DMS53 treated with DMSO at 0.1 percent for 48 hours (cell line): Measurements from ENCODE around the gene SUV39H2.
"Not testable (repeated sequence)": the region's sequence is repeated elsewhere in the genome, so short reads cannot be mapped to it uniquely, and the experiment has no call there.

ENCODE experiments used
- DNase-seq: peaks from one replicate; lab custom pipeline; 2025; ENCODE audit not compliant: unreplicated experiment; lab: John Stamatoyannopoulos, UW

The SUV39H2 gene

GRCh38 chr10:14930610-14931009, 51.9 kb downstream of the SUV39H2 start:
- DNase-seq = no peak

GRCh38 chr10:14936584-14936983, 57.9 kb downstream of the SUV39H2 start:
- no peak for DNase-seq

- DNase-seq = not testable (repeated sequence)
Observed at GRCh38 chr10:14938971-14939370, 60.3 kb downstream of the SUV39H2 start.

GRCh38 chr10:14942147-14942949, 63.7 kb downstream of the SUV39H2 start:
- DNase-seq = not testable (repeated sequence)

- not testable (repeated sequence) for DNase-seq
Observed at GRCh38 chr10:14942950-14943338, 64.3 kb downstream of the SUV39H2 start.

- no peak for DNase-seq
Observed at GRCh38 chr10:14945108-14945507, 66.4 kb downstream of the SUV39H2 start.

- no peak for DNase-seq
Observed at GRCh38 chr10:14947268-14947667, 68.6 kb downstream of the SUV39H2 start.

- DNase-seq = no peak
Observed at GRCh38 chr10:14949291-14949690, 70.6 kb downstream of the SUV39H2 start.

- no peak for DNase-seq
Observed at GRCh38 chr10:14952851-14953423, 74.3 kb downstream of the SUV39H2 start.

- DNase-seq = peak; percentile 59
Observed at GRCh38 chr10:14953424-14954000, 74.8 kb downstream of the SUV39H2 start.
